ENCODE results near the gene CLEC2A. TPM values are rescaled to one million over a fixed set of nuclear protein-coding genes. Genes with fewer than 3 reads are reported as not detected.

CLEC2A gene
- not detected in 2 replicates for total RNA-seq (2011; cell fraction: chromatin; rRNA removed; ENCODE audit: low replicate concordance)
- not detected in 2 replicates for total RNA-seq (2011; cell fraction: nucleolus; rRNA removed)
- not detected in 2 replicates for total RNA-seq (2011; cell fraction: nucleoplasm; rRNA removed)
- total RNA-seq (2014; rRNA removed) (not detected in 2 replicates), total RNA-seq (2014; rRNA removed; fragmentation: Illumina TruSeq; extraction: Trizol) (not detected in 2 replicates), total RNA-seq (2015; rRNA removed; fragmentation: Illumina TruSeq; extraction: Trizol) (not detected in 2 replicates), total RNA-seq (2021) (not detected in 2 replicates), polyA plus RNA-seq (2011; rRNA removed) (not detected in 2 replicates), polyA plus RNA-seq (2014; fragmentation: Illumina TruSeq; extraction: Trizol) (not detected in 2 replicates), polyA plus RNA-seq (2014; fragmentation: Nextera tagmentation; extraction: Ambion mirVana) (not detected), polyA plus RNA-seq (2014; rRNA removed) (not detected in 2 replicates), polyA minus RNA-seq (2011; rRNA and poly(A)+ RNA removed) (not detected in 2 replicates), Bru-seq, nascent RNA (not detected), BruChase-seq, experiment 1, labeled RNA remaining after a 2-hour chase (not detected), BruChase-seq, experiment 2, labeled RNA remaining after a 6-hour chase (not detected)
- not detected in 2 replicates for polyA plus RNA-seq (2011; cell fraction: cytosol; rRNA removed)
- not detected in 2 replicates for polyA plus RNA-seq (2011; cell fraction: nucleus; rRNA removed)
- not detected in 2 replicates for polyA plus RNA-seq (2012)
- polyA minus RNA-seq (2011; cell fraction: cytosol; rRNA and poly(A)+ RNA removed): not detected in 2 replicates
- not detected in 2 replicates for polyA minus RNA-seq (2011; cell fraction: nucleus; rRNA and poly(A)+ RNA removed)
- long read RNA-seq, experiment 1: 0 reads
- long read RNA-seq, experiment 2: 0 reads
- long read RNA-seq, experiment 3: 0 reads

- ATAC-seq (no peak), DNase-seq (ENCODE audit: extremely low read depth in 1 of 4, low spot score in 3 of 4) (no peak), FAIRE-seq (no peak)
- BruUV-seq (replicated peaks): no TSS peak
- WGBS (ENCODE audit: insufficient coverage, low coverage, missing lambda C conversion rate): 13% methylated on average over 6 of the region's 6 CpGs
- Histone ChIP-seq H3K4me3 (no peak within 1 kb of the TSS), H3K36me3 (ENCODE audit: control insufficient read depth, insufficient read depth, low read length) (no peaks in the 10 kb centered on the region), H4K20me1 (replicated peaks; ENCODE audit: control insufficient read depth, insufficient read depth, low read length) (no peaks in the 10 kb centered on the region), H3K79me2 (ENCODE audit: control insufficient read depth, insufficient read depth, low read length) (no peaks in the 10 kb centered on the region), H3K9me3 (replicated peaks; ENCODE audit: control insufficient read depth, insufficient read depth, low read depth, low read length) (no peaks in the 10 kb centered on the region), H3K4me2 (ENCODE audit: insufficient read depth, low read length) (no peak within 1 kb of the TSS), H3K9me1 (ENCODE audit: control insufficient read depth, insufficient read depth, low read length) (no peaks in the 10 kb centered on the region), H3K27me3 (ENCODE audit: control insufficient read depth in 2 of 2, insufficient read depth in 2 of 2, low read length in 2 of 2) (no peaks in the 10 kb centered on the region), H3K27ac (ENCODE audit: extremely low read depth, low read depth, low read length) (no peak within 1 kb of the TSS), H3K9ac (ENCODE audit: insufficient read depth in 1 of 2, low read depth in 2 of 2, low read length in 2 of 2) (no peak within 1 kb of the TSS), H2AFZ (ENCODE audit: low read depth, low read length) (no peak within 1 kb of the TSS), H3K4me1 (replicated peaks in 1 of 2; ENCODE audit: control insufficient read depth in 2 of 2, insufficient read depth in 2 of 2, low read length in 2 of 2) (no peaks in the 10 kb centered on the region)
- TF ChIP-seq DPF2 (IDR thresholded peaks at IDR 0.05): no peak
- no peak for TF ChIP-seq ZNF140 (CRISPR knock-in tag; IDR thresholded peaks at IDR 0.05)
- TF ChIP-seq KAT2B (IDR thresholded peaks at IDR 0.05; ENCODE audit: low read depth, low read length): no peak
- no peak for TF ChIP-seq ZNF146 (CRISPR knock-in tag; IDR thresholded peaks at IDR 0.05; ENCODE audit: unreplicated experiment)
- no peak for TF ChIP-seq MIER1 (IDR thresholded peaks at IDR 0.05; ENCODE audit: low read depth)
- TF ChIP-seq NRF1 (conservative IDR thresholded peaks at IDR 0.05 in 1 of 2, IDR thresholded peaks at IDR 0.05 in 1 of 2): no peak
- no peak for TF ChIP-seq LEF1 (IDR thresholded peaks at IDR 0.05)
- TF ChIP-seq TCF3 (CRISPR knock-in tag; IDR thresholded peaks at IDR 0.05): no peak
- TF ChIP-seq HOMEZ (CRISPR knock-in tag; IDR thresholded peaks at IDR 0.05): no peak
- TF ChIP-seq ZNF280B (CRISPR knock-in tag; IDR thresholded peaks at IDR 0.05): no peak
- no peak for TF ChIP-seq DNMT1 (IDR thresholded peaks at IDR 0.05)
- no peak for TF ChIP-seq LARP7 (IDR thresholded peaks at IDR 0.05)
- no peak for TF ChIP-seq NCOA4 (IDR thresholded peaks at IDR 0.05; ENCODE audit: partially characterized antibody)
- TF ChIP-seq ZNF175 (CRISPR knock-in tag; IDR thresholded peaks at IDR 0.05; ENCODE audit: low read depth): no peak
- TF ChIP-seq ZBTB2 (IDR thresholded peaks at IDR 0.05): no peak
- POLR2A ChIA-PET: interaction anchor here (0.7 kb wide), 1 partner anchor 70 kb away, joined by 3 read pairs; no protein-coding TSS in a partner anchor
- CTCF ChIA-PET (ENCODE audit: low intra/inter-chr PET ratio): no interaction called here
- intact Hi-C loops (cut with micrococcal nuclease): loop anchor here (10.0 kb wide), 1 partner anchor 63 kb away; the partner anchor contains the start of gene CLEC1B
- in situ Hi-C loops (cut with MboI): loop anchor here (10.0 kb wide), 1 partner anchor 97 kb away; no protein-coding TSS in a partner anchor
Observed at GRCh38 chr12:9932270-9932669, at the start of gene CLEC2A. Gene CLEC2A, minus strand, starts transcription at chr12:9932370. Its CDS starts 41 bp downstream, at chr12:9932329.
